Neural cell (in vitro differentiated cells): ENCODE measurements around the gene RYR3. TPM values are rescaled to one million over a fixed set of nuclear protein-coding genes. Genes with fewer than 3 reads are reported as not detected.
A peak's percentile ranks its signal among the peaks of the same experiment; 100 is the strongest.

Experiments
- H2AFZ ChIP-seq: fragments of 200-600, 300-800 bp; sonication (generic), shearing (Covaris generic); 2 replicates; pipeline ENCODE4 v1.6.0; 2014; ENCODE audit warnings: low read depth, mild to moderate bottlenecking, antibody characterized with exemption, low read length, moderate library complexity
- H3F3A ChIP-seq: fragments of 200-600 bp; shearing (Covaris generic); 2 replicates; pipeline ENCODE4 v1.6.1; 2016; ENCODE audit warnings: mild to moderate bottlenecking, moderate library complexity, mixed read lengths, antibody characterized with exemption, low read length; ENCODE audit not compliant: insufficient read depth, poor library complexity, severe bottlenecking
- H3K27ac ChIP-seq: fragments of 200-600, 300-800 bp; sonication (generic), shearing (Covaris generic); 2 replicates; pipeline ENCODE4 v1.5.1; 2014; ENCODE audit warnings: mild to moderate bottlenecking, low read length, moderate library complexity
- H3K27me3 ChIP-seq: fragments of 300-800, 200-600 bp; sonication (generic), shearing (Covaris generic); 2 replicates; pipeline ENCODE4 v1.6.0; 2014; ENCODE audit warnings: mild to moderate bottlenecking, low read depth, low read length, moderate library complexity; ENCODE audit not compliant: insufficient read depth
- H3K36me3 ChIP-seq: fragments of 300-800, 200-600 bp; sonication (generic), shearing (Covaris generic); 2 replicates; pipeline ENCODE4 v1.5.1; 2014; ENCODE audit warnings: mild to moderate bottlenecking, antibody characterized with exemption, low read length, moderate library complexity; ENCODE audit not compliant: insufficient read depth
- H3K4me2 ChIP-seq: fragments of 300-800, 200-600 bp; sonication (generic), shearing (Covaris generic); 2 replicates; pipeline ENCODE4 v1.6.0; 2014; ENCODE audit warnings: mild to moderate bottlenecking, low read length
- H3K4me3 ChIP-seq: fragments of 300-800, 200-600 bp; sonication (generic), shearing (Covaris generic); 2 replicates; pipeline ENCODE4 v1.5.1; 2014; ENCODE audit warnings: mild to moderate bottlenecking, low read length, moderate library complexity
- H3K79me2 ChIP-seq: fragments of 200-600 bp; shearing (Covaris generic); replicated peaks from 2 replicates; pipeline ENCODE4 v1.6.0; 2014; ENCODE audit warnings: mild to moderate bottlenecking, low read length, moderate library complexity; ENCODE audit not compliant: insufficient read depth
- H3K9ac ChIP-seq: fragments of 300-800, 200-600 bp; sonication (generic), shearing (Covaris generic); 2 replicates; pipeline ENCODE4 v1.6.1; 2016; ENCODE audit warnings: mild to moderate bottlenecking, low read length, mixed read lengths
- H3K9me2 ChIP-seq: fragments of 200-600 bp; shearing (Covaris generic); 2 replicates; pipeline ENCODE4 v1.6.1; 2016; ENCODE audit warnings: mild to moderate bottlenecking, low read length, mixed read lengths; ENCODE audit not compliant: insufficient read depth
- H3K9me3 ChIP-seq: fragments of 200-600, 300-800 bp; sonication (generic), shearing (Covaris generic); 2 replicates; pipeline ENCODE4 v1.6.1; 2016; ENCODE audit warnings: mild to moderate bottlenecking, mixed run types, low read length, moderate library complexity, mixed read lengths
- H4K20me1 ChIP-seq: fragments of 200-600 bp; shearing (Covaris generic); 2 replicates; pipeline ENCODE4 v1.6.1; 2016; ENCODE audit warnings: mild to moderate bottlenecking, mixed run types; ENCODE audit not compliant: insufficient read depth
- EP300 ChIP-seq: fragments of 450-650 bp; conservative IDR thresholded peaks from 2 replicates; pipeline ENCODE4 v1.6.1; 2014; ENCODE audit warnings: antibody characterized with exemption, mild to moderate bottlenecking, moderate library complexity; ENCODE audit not compliant: poor library complexity, severe bottlenecking
- EZH2 ChIP-seq: fragments of 200-600, 300-800 bp; shearing (Covaris generic), sonication (generic); IDR thresholded peaks from 2 replicates; pipeline ENCODE4 v1.6.1; 2014; ENCODE audit warnings: antibody characterized with exemption, low read length, borderline replicate concordance, mild to moderate bottlenecking; ENCODE audit not compliant: insufficient read depth, poor library complexity, severe bottlenecking
- MXI1 ChIP-seq: fragments of 450-650 bp; conservative IDR thresholded peaks from 2 replicates; pipeline ENCODE4 v1.6.1; 2014; ENCODE audit warnings: antibody characterized with exemption, mild to moderate bottlenecking; ENCODE audit not compliant: poor library complexity, severe bottlenecking
- POLR2AphosphoS5 ChIP-seq: IDR thresholded peaks from 2 replicates; pipeline ENCODE4 v1.6.1; 2012
- RAD21 ChIP-seq: fragments of 450-650 bp; conservative IDR thresholded peaks from 2 replicates; pipeline ENCODE4 v1.6.1; 2014; ENCODE audit warnings: antibody characterized with exemption, mild to moderate bottlenecking, moderate library complexity
- SMC3 ChIP-seq: fragments of 450-650 bp; conservative IDR thresholded peaks from 2 replicates; pipeline ENCODE4 v1.6.1; 2014; ENCODE audit warnings: antibody characterized with exemption, mild to moderate bottlenecking, moderate library complexity; ENCODE audit not compliant: poor library complexity
- TAF1 ChIP-seq: IDR thresholded peaks from 2 replicates; pipeline ENCODE4 v1.6.1; 2012; ENCODE audit warnings: low read depth
- polyA plus RNA-seq: library from polyadenylated mRNA; depleted of rRNA; stranded (reverse); fragments of >200 nt; gene quantifications from 2 replicates; pipeline ENCODE4 v1.2.3, GENCODE V29; 2014
- TF ChIP-seq, protein P1 (sequence below): fragments of 450-650 bp; IDR thresholded peaks from 2 replicates; pipeline ENCODE4 v1.5.1; 2014; ENCODE audit warnings: antibody characterized with exemption, mild to moderate bottlenecking, moderate library complexity; ENCODE audit not compliant: poor library complexity, severe bottlenecking
- TF ChIP-seq, protein P2 (sequence below): IDR thresholded peaks from 2 replicates; pipeline ENCODE4 v1.6.1; 2012; ENCODE audit warnings: borderline replicate concordance

RYR3 gene
- polyA plus RNA-seq, 1 donor from 2014 or later: 12.6 TPM

DNA sequence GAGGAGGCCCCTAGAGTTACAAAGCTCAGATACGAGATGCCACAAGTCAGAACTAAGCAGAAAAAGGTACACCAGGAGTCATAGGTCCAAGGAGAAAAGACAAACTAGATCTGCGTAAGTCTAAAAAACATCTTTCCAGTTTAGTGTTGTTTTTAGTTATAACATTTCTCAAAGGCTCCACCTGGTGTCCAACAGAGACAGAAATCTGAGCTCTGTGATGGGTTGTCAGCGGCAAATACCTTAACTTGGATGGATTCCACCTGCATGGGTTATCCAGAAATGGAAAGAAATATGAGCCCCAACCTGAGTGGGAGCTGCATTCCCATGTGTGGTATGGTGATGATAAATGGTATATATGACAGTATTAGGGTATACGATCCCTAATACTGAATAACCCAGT, 418.9 kb downstream of the RYR3 start:
- Histone ChIP-seq H3K27ac (no peak overlapping the region), H3K9me3 (no peaks in the 10 kb centered on the region), H3K9me2 (no peaks in the 10 kb centered on the region), H2AFZ (no peak overlapping the region), H3K4me3 (no peak overlapping the region), H3F3A (no peaks in the 10 kb centered on the region), H3K9ac (no peak overlapping the region), H3K36me3 (no peaks in the 10 kb centered on the region), H4K20me1 (no peaks in the 10 kb centered on the region), H3K79me2 (no peaks in the 10 kb centered on the region), H3K4me2 (no peak overlapping the region), H3K27me3 (no peaks in the 10 kb centered on the region)
- TF ChIP-seq TAF1 (no peak), SMC3 (peak; percentile 79), EP300 (no peak), POLR2AphosphoS5 (no peak), RAD21 (peak; percentile 62), MXI1 (no peak), EZH2 (no peak)
- TF ChIP-seq, protein P1, sequence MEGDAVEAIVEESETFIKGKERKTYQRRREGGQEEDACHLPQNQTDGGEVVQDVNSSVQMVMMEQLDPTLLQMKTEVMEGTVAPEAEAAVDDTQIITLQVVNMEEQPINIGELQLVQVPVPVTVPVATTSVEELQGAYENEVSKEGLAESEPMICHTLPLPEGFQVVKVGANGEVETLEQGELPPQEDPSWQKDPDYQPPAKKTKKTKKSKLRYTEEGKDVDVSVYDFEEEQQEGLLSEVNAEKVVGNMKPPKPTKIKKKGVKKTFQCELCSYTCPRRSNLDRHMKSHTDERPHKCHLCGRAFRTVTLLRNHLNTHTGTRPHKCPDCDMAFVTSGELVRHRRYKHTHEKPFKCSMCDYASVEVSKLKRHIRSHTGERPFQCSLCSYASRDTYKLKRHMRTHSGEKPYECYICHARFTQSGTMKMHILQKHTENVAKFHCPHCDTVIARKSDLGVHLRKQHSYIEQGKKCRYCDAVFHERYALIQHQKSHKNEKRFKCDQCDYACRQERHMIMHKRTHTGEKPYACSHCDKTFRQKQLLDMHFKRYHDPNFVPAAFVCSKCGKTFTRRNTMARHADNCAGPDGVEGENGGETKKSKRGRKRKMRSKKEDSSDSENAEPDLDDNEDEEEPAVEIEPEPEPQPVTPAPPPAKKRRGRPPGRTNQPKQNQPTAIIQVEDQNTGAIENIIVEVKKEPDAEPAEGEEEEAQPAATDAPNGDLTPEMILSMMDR: peak; percentile 64

DNA sequence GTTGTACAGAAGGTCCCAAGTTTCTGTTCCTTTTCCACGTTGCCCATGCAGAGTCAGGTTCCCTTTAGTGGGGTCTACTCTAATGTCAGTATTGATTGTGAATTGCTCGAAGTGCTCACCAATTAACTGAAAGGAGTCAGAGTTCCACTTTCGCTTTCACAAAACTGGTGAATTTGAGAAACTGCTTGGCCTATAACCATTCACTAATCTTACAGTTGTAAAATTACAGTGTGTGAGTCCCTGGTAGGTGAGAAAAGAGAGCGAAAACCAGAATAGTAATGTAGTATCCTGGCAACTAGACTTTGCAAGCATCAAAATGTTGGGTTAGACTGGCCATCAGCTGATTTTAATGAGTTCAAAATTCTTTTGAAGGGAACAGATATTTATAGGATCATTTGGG, 420.0 kb downstream of the RYR3 start:
- no peaks in the 10 kb centered on the region for H3F3A ChIP-seq
- H3K4me2 ChIP-seq: no peak overlapping the region
- H2AFZ ChIP-seq: no peak overlapping the region

More for the DNA sequence above, 420.0 kb downstream of the RYR3 start:
- no peaks in the 10 kb centered on the region for H3K9me2 ChIP-seq
- no peaks in the 10 kb centered on the region for H3K36me3 ChIP-seq
- H3K4me3 ChIP-seq: no peak overlapping the region
- no peaks in the 10 kb centered on the region for H4K20me1 ChIP-seq
- H3K9me3 ChIP-seq: no peaks in the 10 kb centered on the region
- H3K9ac ChIP-seq: no peak overlapping the region
- no peaks in the 10 kb centered on the region for H3K27me3 ChIP-seq
- TF ChIP-seq SMC3 (no peak), MXI1 (no peak), TAF1 (no peak), RAD21 (no peak), POLR2AphosphoS5 (no peak)
- TF ChIP-seq, protein P1: no peak
- TF ChIP-seq, protein P2, sequence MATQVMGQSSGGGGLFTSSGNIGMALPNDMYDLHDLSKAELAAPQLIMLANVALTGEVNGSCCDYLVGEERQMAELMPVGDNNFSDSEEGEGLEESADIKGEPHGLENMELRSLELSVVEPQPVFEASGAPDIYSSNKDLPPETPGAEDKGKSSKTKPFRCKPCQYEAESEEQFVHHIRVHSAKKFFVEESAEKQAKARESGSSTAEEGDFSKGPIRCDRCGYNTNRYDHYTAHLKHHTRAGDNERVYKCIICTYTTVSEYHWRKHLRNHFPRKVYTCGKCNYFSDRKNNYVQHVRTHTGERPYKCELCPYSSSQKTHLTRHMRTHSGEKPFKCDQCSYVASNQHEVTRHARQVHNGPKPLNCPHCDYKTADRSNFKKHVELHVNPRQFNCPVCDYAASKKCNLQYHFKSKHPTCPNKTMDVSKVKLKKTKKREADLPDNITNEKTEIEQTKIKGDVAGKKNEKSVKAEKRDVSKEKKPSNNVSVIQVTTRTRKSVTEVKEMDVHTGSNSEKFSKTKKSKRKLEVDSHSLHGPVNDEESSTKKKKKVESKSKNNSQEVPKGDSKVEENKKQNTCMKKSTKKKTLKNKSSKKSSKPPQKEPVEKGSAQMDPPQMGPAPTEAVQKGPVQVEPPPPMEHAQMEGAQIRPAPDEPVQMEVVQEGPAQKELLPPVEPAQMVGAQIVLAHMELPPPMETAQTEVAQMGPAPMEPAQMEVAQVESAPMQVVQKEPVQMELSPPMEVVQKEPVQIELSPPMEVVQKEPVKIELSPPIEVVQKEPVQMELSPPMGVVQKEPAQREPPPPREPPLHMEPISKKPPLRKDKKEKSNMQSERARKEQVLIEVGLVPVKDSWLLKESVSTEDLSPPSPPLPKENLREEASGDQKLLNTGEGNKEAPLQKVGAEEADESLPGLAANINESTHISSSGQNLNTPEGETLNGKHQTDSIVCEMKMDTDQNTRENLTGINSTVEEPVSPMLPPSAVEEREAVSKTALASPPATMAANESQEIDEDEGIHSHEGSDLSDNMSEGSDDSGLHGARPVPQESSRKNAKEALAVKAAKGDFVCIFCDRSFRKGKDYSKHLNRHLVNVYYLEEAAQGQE: no peak
- no peaks in the 10 kb centered on the region for H3K79me2 ChIP-seq
- H3K27ac ChIP-seq: no peak overlapping the region
